ENCODE data around the gene RNU1-1. TPM values are rescaled to one million over a fixed set of nuclear protein-coding genes. Genes with fewer than 3 reads are reported as not detected.
"Not testable (repeated sequence)": the region's sequence is repeated elsewhere in the genome, so short reads cannot be mapped to it uniquely, and the experiment has no call there.

Gene RNU1-1
- total RNA-seq, 2 experiments from 2014 or later, result 2,316 to 2,477 TPM

DNA sequence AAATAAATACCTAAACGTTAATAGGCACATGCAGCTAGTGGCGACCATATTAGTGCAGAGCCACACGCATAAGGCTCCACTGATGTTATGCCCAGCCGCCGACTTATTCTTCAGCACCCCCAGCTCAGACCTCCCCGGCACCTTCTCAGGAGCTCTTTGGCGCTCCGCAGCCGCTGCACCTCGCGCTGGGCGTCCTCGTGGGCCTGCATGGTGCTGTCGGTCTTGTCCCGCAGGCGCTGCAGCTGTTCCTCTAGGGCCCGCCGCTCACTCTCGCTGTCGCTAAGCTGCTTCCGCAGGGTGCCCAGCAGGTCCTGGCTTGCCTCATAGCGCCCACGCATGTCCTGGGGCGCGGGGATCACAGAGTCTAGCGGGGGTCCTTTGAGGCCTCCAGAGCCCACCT lies 30.9 kb downstream of the RNU1-1 start:
- H3K27me3 Mint-ChIP-seq; CTCF ChIA-PET; H3K9me3 Mint-ChIP-seq; DNase-seq; POLR2A ChIA-PET; H3K4me3 Mint-ChIP-seq; H3K4me1 Mint-ChIP-seq; H3K36me3 Mint-ChIP-seq (ENCODE audit: low read depth); H3K27ac Mint-ChIP-seq: not testable (repeated sequence)

DNA sequence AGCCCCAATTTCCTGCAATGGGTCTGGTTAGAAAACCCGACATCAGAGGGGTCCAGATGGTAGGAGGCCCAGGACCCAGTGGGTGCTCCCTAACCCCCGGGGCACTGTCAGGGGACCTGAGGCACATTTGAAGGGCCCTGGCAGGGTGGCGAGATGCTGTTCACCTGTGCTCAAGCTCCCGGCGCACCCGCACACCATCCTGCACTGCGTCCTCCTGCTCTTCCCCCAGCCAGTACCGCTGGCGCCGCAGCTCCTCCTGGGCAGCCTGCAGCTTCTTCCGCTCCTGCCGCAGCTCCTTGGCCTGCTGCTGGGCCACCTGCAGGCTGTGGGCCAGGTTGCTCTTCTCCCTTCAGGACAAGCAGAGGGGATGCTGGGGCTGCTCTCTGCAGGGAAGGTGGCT lies 36.0 kb downstream of the RNU1-1 start:
- ChIA-PET CTCF (no interaction called here), POLR2A (no interaction called here)
- Mint-ChIP-seq H3K27ac (no peak overlapping the region), H3K36me3 (ENCODE audit: low read depth) (peaks cover 7% of the 10 kb centered on the region), H3K9me3 (no peaks in the 10 kb centered on the region), H3K27me3 (no peaks in the 10 kb centered on the region), H3K4me1 (no peaks in the 10 kb centered on the region), H3K4me3 (no peak overlapping the region)
- no peak for DNase-seq

DNA sequence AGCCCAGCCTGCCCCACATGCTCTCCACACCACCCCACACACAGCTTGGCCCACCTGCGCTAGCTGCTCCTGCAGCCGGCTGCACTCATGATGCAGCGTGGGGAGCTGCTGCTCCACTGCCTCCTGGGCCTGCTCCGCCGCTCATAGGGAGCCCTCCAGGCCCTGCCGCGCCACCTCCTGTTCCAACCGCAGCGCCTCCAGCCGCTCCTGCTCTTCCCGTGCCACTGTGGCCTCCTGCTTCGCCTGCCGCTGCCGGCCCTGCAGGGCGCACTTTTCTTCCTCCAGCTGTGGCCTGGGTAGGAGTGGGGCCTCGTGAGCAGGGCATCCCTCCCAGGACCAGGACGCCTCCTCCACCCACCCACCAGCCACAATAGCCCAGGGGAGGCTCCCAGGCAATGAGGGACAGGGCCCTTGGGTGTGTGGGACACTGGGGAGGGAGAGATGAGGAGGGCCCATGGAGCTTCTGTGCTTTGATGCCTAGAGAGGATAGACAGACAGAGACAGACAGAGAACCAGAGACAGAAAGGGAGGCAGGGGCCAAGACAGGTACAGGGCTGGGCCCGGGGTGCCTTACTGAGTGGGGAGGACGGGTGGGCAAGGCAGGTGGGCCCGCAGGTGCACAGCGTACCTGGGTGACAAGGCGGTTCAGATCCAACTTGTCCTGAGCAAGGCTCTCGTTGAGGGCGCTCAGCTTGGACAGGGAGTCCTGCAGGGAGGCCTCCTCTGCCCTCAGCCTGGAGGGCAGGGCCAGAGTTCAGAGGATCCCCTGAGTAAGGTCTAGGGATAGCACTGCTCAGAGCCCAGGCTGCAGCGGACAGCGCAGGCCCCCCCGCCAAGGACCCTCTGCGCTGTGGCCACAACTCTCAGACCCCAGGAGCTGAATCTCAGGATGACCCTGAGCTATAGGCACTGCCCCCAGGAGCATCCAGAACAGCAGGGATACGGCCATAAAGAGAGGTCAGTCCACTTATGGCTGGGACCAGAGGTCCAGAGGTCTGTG lies 38.0 kb downstream of the RNU1-1 start:
- H3K4me1 Mint-ChIP-seq, POLR2A ChIA-PET, H3K4me3 Mint-ChIP-seq, H3K27ac Mint-ChIP-seq, H3K9me3 Mint-ChIP-seq, DNase-seq, H3K27me3 Mint-ChIP-seq: not testable (repeated sequence)
- H3K36me3 Mint-ChIP-seq (ENCODE audit: low read depth), result peaks cover 11% of the 10 kb centered on the region
- CTCF ChIA-PET, result interaction anchor here (0.7 kb wide), 1 partner anchor 31 kb away, joined by 3 read pairs; no protein-coding TSS in a partner anchor

DNA sequence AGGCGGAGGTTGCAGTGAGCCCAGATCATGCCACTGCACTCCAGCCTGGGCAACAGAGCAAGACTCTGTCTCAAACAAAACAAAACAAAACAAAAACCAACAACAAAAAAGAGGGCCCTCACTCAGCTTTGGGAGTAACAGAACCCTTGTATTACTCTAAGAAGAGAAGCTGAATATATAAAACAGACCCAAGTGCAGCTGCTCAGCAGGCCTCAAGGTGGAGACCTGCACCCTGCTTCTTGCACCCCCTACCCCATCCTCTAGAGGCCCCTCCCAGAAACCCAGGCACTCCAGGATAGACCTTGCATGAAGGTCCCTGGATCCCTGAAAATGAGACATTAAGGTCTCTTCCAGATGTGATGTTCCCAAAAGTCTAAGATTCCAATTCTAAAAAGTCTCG lies 39.2 kb downstream of the RNU1-1 start:
- H3K4me3 Mint-ChIP-seq, DNase-seq, H3K4me1 Mint-ChIP-seq, POLR2A ChIA-PET, H3K27ac Mint-ChIP-seq, H3K27me3 Mint-ChIP-seq, H3K9me3 Mint-ChIP-seq: not testable (repeated sequence)
- CTCF ChIA-PET, result interaction anchor here (0.6 kb wide), 1 partner anchor 14 kb away, joined by 3 read pairs; no protein-coding TSS in a partner anchor
- H3K36me3 Mint-ChIP-seq (ENCODE audit: low read depth), result peaks cover 11% of the 10 kb centered on the region

DNA sequence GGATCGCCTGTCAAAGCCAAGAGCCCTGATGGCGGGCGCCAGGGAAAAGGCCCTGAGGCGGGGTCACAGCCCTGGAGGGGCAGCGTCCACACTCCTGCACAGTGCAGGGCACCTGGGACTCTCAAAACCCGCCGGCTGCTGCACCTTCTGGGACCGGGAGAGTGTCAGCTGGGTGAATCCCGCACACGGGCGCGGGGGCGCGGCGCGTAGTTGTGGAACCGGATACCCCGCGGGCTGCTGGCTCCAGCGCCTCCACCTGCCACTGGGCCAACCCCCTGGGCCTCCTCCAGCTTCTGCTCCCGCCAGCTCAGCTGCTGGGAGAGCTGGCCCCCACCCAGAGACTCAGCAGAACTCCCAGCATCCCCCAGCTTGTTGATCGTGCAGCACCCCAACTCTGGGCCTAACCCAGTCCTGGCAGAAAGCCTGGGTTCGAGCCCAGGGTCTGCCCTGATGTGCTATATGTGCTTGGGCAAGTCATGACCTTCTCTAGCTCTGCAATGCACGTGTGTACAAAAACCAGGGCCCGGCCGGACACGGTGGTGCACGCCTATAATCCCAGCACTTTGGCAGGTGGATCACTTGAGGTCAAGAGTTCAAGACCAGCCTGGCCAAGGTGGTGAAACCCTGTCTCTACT lies 39.8 kb downstream of the RNU1-1 start:
- ChIA-PET CTCF (interaction anchor here (0.6 kb wide), 3 partner anchors 13 to 314 kb away, joined by 3 read pairs; no protein-coding TSS in a partner anchor), POLR2A (no interaction called here)
- H3K4me3 Mint-ChIP-seq, result no peak overlapping the region
- peaks cover 11% of the 10 kb centered on the region for H3K36me3 Mint-ChIP-seq (ENCODE audit: low read depth)
- no peak for DNase-seq
- H3K27me3 Mint-ChIP-seq, result no peaks in the 10 kb centered on the region
- H3K9me3 Mint-ChIP-seq, result no peaks in the 10 kb centered on the region
- H3K27ac Mint-ChIP-seq, result no peak overlapping the region
- no peaks in the 10 kb centered on the region for H3K4me1 Mint-ChIP-seq

DNA sequence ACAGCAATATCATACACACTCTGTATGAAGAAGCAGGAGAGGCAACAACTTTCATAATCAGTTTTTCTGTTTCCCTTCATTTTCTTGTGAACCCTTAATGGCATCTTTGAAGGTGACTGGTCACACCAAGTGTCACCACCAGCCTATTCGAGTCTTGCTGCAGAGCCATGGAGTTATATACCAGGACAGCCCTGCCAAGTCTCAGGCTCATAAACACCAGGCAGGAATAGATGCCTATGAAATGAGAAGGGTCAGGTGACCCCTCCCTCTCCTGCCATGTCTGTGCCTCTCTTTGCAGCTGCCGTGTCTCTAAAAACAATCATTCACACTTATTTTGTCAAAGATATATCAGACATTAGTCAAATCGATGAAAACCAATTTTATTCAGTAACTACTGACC lies 45.5 kb downstream of the RNU1-1 start:
- ChIA-PET CTCF (interaction anchor here (1.2 kb wide), 1 partner anchor 28 kb away, joined by 4 read pairs; the partner anchor contains the start of gene NECAP2), POLR2A (no interaction called here)
- no peaks in the 10 kb centered on the region for H3K9me3 Mint-ChIP-seq
- H3K36me3 Mint-ChIP-seq (ENCODE audit: low read depth), result peaks cover 23% of the 10 kb centered on the region
- no peak for DNase-seq
- no peak overlapping the region for H3K4me3 Mint-ChIP-seq
- no peak overlapping the region for H3K27ac Mint-ChIP-seq
- no peaks in the 10 kb centered on the region for H3K27me3 Mint-ChIP-seq
- no peaks in the 10 kb centered on the region for H3K4me1 Mint-ChIP-seq

DNA sequence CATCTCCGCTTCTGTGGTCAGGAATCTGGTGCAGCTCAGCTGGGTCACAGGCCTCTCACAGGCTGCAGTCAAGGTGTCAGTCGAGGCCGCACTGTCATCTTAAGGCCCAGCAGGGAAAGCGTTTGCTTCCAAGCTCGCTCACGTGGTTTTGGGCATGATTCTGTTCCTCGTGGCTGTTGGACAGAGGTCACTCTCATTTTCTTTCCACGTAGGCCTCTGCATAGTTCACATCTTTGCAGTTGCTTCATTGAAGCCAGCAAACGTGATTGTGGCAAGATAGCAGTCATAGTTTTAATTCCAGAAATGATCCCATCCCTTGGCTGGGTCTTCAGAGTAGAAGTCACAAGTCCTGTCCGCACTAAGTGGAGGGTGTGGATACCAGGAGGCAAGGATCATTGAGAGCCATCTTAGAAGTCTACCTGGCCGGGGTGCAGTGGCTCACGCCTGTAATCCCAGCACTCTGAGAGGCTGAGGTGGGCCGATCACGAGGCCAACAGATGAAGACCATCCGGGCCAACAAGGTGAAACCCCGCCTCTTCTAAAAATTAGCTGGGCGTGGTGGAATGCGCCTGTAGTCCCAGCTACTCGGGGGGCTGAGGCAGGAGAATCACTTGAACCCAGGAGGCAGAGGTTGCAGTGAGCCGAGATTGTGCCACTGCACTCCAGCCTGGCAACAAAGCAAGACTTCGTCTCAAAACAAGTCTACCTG lies 49.0 kb downstream of the RNU1-1 start:
- Mint-ChIP-seq H3K27me3 (no peaks in the 10 kb centered on the region), H3K27ac (peak overlapping the region; percentile 47), H3K9me3 (no peaks in the 10 kb centered on the region), H3K4me1 (no peaks in the 10 kb centered on the region), H3K4me3 (no peak overlapping the region), H3K36me3 (ENCODE audit: low read depth) (peaks cover 36% of the 10 kb centered on the region)
- ChIA-PET CTCF (no interaction called here), POLR2A (no interaction called here)
- DNase-seq, result no peak

Other genes with a start within 250 kb of the RNU1-1 start
- 10 to 100 TPM; 15.5 to 19.3 TPM for gene FBXO42, start 161.8 kb downstream of the RNU1-1 start, total RNA-seq
- gene SZRD1, start 147.0 kb downstream of the RNU1-1 start, total RNA-seq, result 100 to 1,000 TPM; 156 to 177 TPM
- not detected for gene SPATA21, start 76.9 kb downstream of the RNU1-1 start, total RNA-seq
- 100 to 1,000 TPM; 107 to 115 TPM for gene NECAP2, start 73.6 kb downstream of the RNU1-1 start, total RNA-seq
- 1 to 10 TPM; 6.7 to 7.7 TPM for gene NBPF1, start 99.3 kb upstream of the RNU1-1 start, total RNA-seq
- gene RNU1-3, start 152.7 kb upstream of the RNU1-1 start, total RNA-seq, result 1,000 to 10,000 TPM; 2,316 to 2,477 TPM
- gene RNU1-4, start 226.2 kb upstream of the RNU1-1 start, total RNA-seq, result 1,000 to 10,000 TPM; 2,316 to 2,477 TPM

Measured in activated CD4-positive, alpha-beta T cell treated with anti-CD3 and anti-CD28 coated beads, Interleukin-2, amount 10 ng/mL, durations not matched to agents 7 days and 5 days (primary cell).